Fibroblast of lung (primary cell): ENCODE data around the gene MMP11.

Source experiments
- CTCF ChIP-seq, 2 donors: IDR thresholded peaks in 1 of 2; conservative IDR thresholded peaks in 1 of 2; 1 replicate in 1 of 2; 2 replicates in 1 of 2; pipeline ENCODE4 v1.5.1; 2011 to 2012; ENCODE audit warnings: low read length in 2 of 2, control low read depth in 1 of 2, inconsistent platforms in 1 of 2, low read depth in 1 of 2, mild to moderate bottlenecking in 1 of 2
- EZH2 ChIP-seq: IDR thresholded peaks from 2 replicates; pipeline ENCODE4 v1.5.1; 2012; ENCODE audit warnings: low read length, control low read depth, mild to moderate bottlenecking; ENCODE audit errors: missing control alignments

GRCh38 chr22:23828800-23829680, 56.4 kb downstream of the MMP11 start:
- TF ChIP-seq CTCF (conservative IDR thresholded peaks at IDR 0.05 in 1 of 2, IDR thresholded peaks at IDR 0.05 in 1 of 2; ENCODE audit: low read depth in 1 of 2, low read length in 2 of 2) (no peak), EZH2 (no peak)
